GM19099 (cell line): ENCODE data around the gene FAM227A.

Experiments
- POLR2A ChIP-seq: IDR thresholded peaks from 3 replicates; pipeline ENCODE4 v1.6.1; 2011; ENCODE audit warnings: low read depth; ENCODE audit not compliant: insufficient read length; ENCODE audit errors: extremely low read depth

FAM227A gene

DNA sequence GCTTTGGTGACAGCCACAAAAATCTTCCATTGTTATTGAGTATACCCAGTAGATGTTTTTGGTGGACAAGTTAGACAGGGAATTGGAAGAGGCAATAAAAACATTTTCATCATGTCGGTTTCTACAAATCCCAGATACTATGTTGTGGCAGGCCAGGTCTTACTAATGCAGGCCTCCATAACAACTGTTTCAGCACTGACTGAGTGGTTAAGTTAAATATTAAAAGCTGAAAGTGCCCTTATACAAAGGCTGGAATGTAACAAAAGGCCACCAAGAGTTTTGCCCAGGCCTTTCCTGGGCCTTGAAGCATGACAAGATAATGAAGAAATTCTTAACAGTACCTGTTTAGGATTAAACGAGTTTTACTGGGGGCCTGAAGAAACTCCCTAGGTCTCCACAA is 115.5 kb downstream of the FAM227A start:
- no peak for TF ChIP-seq POLR2A

DNA sequence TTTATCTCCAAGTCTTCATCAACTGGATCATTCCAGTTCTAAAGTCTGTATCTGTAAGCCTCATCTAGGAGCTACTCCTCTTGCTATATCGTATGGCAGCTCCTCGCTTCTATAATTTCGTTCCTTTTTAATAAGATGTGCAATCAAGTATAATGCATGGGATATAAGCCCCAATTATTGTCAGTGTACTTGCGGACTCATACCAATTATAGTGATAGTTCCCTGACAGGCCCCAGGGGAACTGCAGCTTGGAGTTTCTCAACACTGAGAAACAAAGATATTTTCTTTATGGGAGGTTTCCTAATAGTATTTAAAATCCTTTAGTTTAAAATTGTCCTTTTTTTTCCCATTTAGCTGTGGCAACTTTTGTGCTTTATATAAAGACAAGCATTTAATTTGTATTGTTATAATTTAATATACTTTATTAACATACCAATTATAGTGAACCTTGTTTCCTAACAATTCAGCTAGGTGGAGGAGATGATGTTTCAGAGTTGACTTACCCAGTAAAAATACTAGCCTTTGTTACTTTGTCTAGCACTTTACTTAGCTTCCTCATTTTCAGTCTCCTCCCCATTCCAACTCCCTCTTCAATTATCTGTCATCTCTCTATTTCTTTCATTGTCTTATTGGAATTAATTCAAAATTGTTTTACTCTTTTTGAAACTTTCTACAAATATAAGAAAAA is 124.8 kb downstream of the FAM227A start:
- TF ChIP-seq POLR2A: no peak
